Natural killer cell treated with Interleukin-12 subunit alpha and Interleukin-12 subunit beta and Interleukin-15 and Interleukin-18, amount 100 ng/mL, for 72 hours (primary cell): ENCODE measurements around the gene PLEKHJ1. TPM values are rescaled to one million over a fixed set of nuclear protein-coding genes. Genes with fewer than 3 reads are reported as not detected.

Experiments
- ATAC-seq, 2 donors: fragments of 150-1000 bp; cut with Tn5 transposase in 1 of 2; sonication (Bioruptor Pico), chemical (Tn5 transposase) in 1 of 2; 2 replicates each; pipeline ENCODE4 v1.10.0; 2021
- DNase-seq: peaks from one replicate; pipeline ENCODE4 v3.0.0; 2022; ENCODE audit warnings: low spot score
- H3K27ac Mint-ChIP-seq, 2 donors: 1 replicate in 1 of 2; 2 replicates in 1 of 2; pipeline ENCODE4 v1.8.0; 2022; ENCODE audit warnings: mixed read lengths in 2 of 2, mild to moderate bottlenecking in 1 of 2, moderate library complexity in 1 of 2
- H3K27me3 Mint-ChIP-seq, 2 donors: 1 replicate in 1 of 2; 2 replicates in 1 of 2; pipeline ENCODE4 v1.8.0; 2022; ENCODE audit warnings: mixed read lengths in 2 of 2
- H3K36me3 Mint-ChIP-seq: one replicate; pipeline ENCODE4 v1.8.0; 2022; ENCODE audit warnings: mixed read lengths
- H3K4me1 Mint-ChIP-seq, 2 donors: 1 replicate in 1 of 2; 2 replicates in 1 of 2; pipeline ENCODE4 v1.8.0; 2022; ENCODE audit warnings: low read depth in 2 of 2, mixed read lengths in 2 of 2, mild to moderate bottlenecking in 1 of 2
- H3K4me3 Mint-ChIP-seq: one replicate; pipeline ENCODE4 v1.8.0; 2022; ENCODE audit warnings: mixed read lengths
- H3K9me3 Mint-ChIP-seq: 2 replicates; pipeline ENCODE4 v1.8.0; 2022; ENCODE audit warnings: mixed read lengths
- total RNA-seq, 2 donors: library from RNA; stranded (reverse); gene quantifications; one replicate each; pipeline ENCODE4 v1.2.3, GENCODE V29; 2022

Gene PLEKHJ1
- total RNA-seq, 2 donors from 2014 or later = 59.8 to 85.9 TPM

GRCh38 chr19:2229103-2230032 is 6.8 kb downstream of the PLEKHJ1 start:
- DNase-seq (no peak), ATAC-seq (no peak)
- H3K4me3 Mint-ChIP-seq = no peak overlapping the region
- H3K27me3 Mint-ChIP-seq = no peaks in the 10 kb centered on the region
- H3K36me3 Mint-ChIP-seq = peaks cover 4% of the 10 kb centered on the region
- peaks cover 6 to 15% of the 10 kb centered on the region in 2 donors for H3K4me1 Mint-ChIP-seq
- no peaks in the 10 kb centered on the region for H3K9me3 Mint-ChIP-seq
- H3K27ac Mint-ChIP-seq = no peak overlapping the region

- Mint-ChIP-seq H3K9me3 (no peaks in the 10 kb centered on the region), H3K36me3 (peaks cover 4% of the 10 kb centered on the region), H3K27me3 (no peaks in the 10 kb centered on the region), H3K27ac (no peak overlapping the region), H3K4me1 (peaks cover 6 to 15% of the 10 kb centered on the region in 2 donors), H3K4me3 (no peak overlapping the region)
- DNase-seq (no peak), ATAC-seq (no peak)
Measured at GRCh38 chr19:2228157-2229030, 7.7 kb downstream of the PLEKHJ1 start.

DNA sequence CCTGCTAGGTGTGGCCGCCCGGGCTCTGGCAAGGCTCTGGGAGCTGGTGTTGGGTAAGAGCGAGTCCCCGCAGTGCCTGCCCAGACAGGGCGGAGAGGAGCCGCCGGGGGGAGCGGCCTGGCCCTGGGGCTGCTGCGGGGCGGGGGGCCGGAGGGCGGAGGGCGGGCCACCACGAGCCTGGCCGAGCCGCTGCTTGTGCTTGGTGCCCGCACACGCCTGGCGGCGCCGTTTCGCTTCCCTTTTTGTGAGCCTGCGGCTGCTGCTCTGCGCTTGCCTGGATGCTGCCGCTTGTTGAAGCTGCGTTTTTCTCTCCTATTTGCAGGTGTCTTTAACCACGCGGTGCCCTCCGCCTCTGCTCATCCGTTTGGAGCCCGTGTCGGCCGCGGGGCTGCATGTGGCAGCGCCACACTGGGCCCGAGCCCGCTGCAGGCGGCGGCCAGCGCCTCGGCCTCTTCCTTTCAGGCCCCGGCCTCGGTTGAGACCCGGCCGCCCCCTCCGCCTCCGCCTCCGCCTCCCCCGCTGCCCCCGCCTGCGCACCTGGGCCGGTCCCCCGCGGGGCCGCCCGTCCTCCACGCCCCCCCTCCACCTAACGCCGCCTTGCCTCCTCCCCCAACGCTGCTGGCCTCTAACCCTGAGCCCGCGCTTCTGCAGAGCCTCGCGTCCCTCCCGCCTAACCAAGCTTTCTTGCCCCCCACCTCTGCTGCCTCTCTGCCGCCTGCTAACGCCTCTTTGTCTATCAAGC is 8.5 kb downstream of the PLEKHJ1 start:
- Mint-ChIP-seq H3K27me3 (no peaks in the 10 kb centered on the region), H3K4me1 (peaks cover 6 to 13% of the 10 kb centered on the region in 2 donors), H3K4me3 (no peak overlapping the region), H3K27ac (no peak overlapping the region), H3K36me3 (peaks cover 4% of the 10 kb centered on the region), H3K9me3 (no peaks in the 10 kb centered on the region)
- DNase-seq (no peak), ATAC-seq (no peak)

DNA sequence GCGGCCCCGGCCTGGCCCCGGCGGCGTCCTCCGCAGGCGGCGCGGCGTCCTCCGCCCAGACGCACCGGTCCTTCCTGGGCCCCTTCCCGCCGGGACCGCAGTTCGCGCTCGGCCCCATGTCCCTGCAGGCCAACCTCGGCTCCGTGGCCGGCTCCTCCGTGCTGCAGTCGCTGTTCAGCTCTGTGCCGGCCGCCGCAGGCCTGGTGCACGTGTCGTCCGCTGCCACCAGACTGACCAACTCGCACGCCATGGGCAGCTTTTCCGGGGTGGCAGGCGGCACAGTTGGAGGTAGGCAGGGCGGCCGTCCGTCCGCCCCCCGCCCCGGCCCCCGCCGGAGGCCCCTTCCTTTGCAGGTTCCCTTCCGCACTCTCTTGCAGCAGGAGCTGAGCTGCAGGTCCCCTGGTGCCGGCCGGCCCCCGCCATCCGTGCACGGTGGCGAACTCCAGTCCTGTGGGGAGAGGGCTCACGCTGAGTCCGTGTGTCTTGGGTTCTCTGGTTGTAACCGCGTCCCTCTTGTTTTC is 9.2 kb downstream of the PLEKHJ1 start:
- DNase-seq (no peak), ATAC-seq (no peak)
- Mint-ChIP-seq H3K4me3 (no peak overlapping the region), H3K9me3 (no peaks in the 10 kb centered on the region), H3K4me1 (peaks cover 6 to 12% of the 10 kb centered on the region in 2 donors), H3K27me3 (no peaks in the 10 kb centered on the region), H3K27ac (no peak overlapping the region), H3K36me3 (peaks cover 4% of the 10 kb centered on the region)

- no peak overlapping the region for H3K4me3 Mint-ChIP-seq
- no peak for DNase-seq
- no peaks in the 10 kb centered on the region for H3K9me3 Mint-ChIP-seq
- H3K4me1 Mint-ChIP-seq = peaks cover 6 to 12% of the 10 kb centered on the region in 2 donors
- H3K27ac Mint-ChIP-seq = no peak overlapping the region
- no peaks in the 10 kb centered on the region for H3K27me3 Mint-ChIP-seq
- H3K36me3 Mint-ChIP-seq = peaks cover 4% of the 10 kb centered on the region
- ATAC-seq = no peak
Measured at GRCh38 chr19:2226051-2226839, 9.9 kb downstream of the PLEKHJ1 start.

DNA sequence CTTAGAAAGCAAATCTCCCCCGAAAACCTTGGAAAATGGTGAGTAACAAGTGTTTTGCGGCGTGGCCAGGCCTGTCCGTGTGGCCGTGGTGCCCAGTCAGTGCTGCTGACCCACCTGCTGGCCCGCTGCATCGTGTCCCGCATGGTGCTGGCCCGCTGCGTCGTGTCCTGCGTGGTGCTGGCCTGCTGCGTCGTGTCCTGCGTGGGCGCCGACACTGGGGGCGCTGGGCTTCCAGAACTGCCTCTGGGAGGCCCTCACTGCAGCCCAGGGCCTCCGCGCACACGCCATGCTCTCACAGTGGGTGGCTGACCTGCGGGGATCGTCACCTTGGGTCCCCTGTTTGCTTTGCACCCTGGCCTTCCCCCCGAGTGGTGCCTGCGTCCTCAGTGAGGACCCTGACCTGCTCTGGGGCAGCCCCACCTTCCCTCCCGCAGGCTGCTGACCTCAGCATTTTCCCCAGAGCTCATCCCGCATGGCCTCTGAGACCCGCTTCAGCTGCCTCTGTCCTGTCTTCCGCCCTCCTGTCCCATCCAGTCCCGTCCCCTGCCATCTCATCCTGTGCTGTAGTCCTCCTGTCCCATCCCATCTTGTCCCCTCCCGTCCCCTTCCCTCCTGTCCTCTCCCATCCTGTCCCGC is 10.6 kb downstream of the PLEKHJ1 start:
- ATAC-seq (no peak), DNase-seq (no peak)
- no peaks in the 10 kb centered on the region for H3K27me3 Mint-ChIP-seq
- H3K4me3 Mint-ChIP-seq = no peak overlapping the region
- no peak overlapping the region for H3K27ac Mint-ChIP-seq
- no peaks in the 10 kb centered on the region for H3K9me3 Mint-ChIP-seq
- peaks cover 4% of the 10 kb centered on the region for H3K36me3 Mint-ChIP-seq
- peaks cover 6 to 12% of the 10 kb centered on the region in 2 donors for H3K4me1 Mint-ChIP-seq

DNA sequence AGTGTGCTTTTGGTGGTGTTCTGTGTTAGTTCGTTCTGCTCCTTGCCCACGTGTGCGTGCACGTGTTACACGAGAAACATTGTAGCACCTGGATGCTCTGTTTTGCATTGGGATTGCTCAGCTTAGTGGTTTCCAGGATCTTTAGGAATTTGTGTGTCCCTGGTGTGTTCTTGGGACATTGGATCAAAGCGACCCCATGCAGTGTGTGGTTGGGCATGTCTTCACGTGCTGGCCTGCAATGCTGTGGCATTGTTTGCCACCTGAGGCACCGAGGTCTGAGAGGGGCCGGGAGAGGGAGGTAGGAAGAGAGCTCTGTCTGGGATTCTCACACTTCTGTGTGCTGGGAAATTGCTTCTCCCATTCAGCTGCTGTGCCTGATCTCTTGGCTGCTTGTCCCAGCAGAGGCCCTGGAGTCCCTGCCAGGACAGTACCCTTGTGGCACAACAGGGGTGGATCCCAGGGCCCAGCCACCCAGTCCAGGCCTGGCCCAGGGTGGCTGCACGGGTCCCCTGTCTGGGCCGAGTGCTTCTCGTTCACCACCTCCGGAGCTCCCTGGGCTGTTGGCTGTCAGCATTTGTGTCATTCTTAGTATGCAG is 11.3 kb downstream of the PLEKHJ1 start:
- peaks cover 4% of the 10 kb centered on the region for H3K36me3 Mint-ChIP-seq
- ATAC-seq (no peak), DNase-seq (no peak)
- no peaks in the 10 kb centered on the region for H3K9me3 Mint-ChIP-seq
- no peak overlapping the region for H3K27ac Mint-ChIP-seq
- peaks cover 6 to 12% of the 10 kb centered on the region in 2 donors for H3K4me1 Mint-ChIP-seq
- no peak overlapping the region for H3K4me3 Mint-ChIP-seq
- H3K27me3 Mint-ChIP-seq = no peaks in the 10 kb centered on the region

DNA sequence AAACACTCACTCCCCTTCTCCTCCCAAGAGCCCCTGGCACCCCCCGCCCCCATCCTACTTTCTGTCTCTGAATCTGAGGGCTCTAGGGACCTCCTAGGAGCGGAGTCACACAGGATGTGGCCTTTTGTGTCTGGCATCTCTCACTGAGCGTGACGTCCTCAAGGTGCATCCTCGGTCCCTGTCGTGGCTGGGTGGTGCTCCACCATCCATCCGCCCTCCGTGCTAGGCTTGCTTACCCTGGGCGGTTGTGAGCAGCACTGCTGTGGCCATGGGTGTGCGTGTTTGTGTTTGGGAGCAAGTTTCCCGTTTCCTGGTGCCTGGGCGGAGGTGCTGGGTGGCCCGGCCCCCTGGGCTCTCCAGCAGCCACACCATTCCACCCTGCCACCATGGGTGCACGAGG is 12.2 kb downstream of the PLEKHJ1 start:
- H3K27me3 Mint-ChIP-seq = no peaks in the 10 kb centered on the region
- H3K27ac Mint-ChIP-seq = peak overlapping the region; percentile 64 to 90
- peaks cover 4% of the 10 kb centered on the region for H3K36me3 Mint-ChIP-seq
- H3K9me3 Mint-ChIP-seq = no peaks in the 10 kb centered on the region
- H3K4me1 Mint-ChIP-seq = peaks cover 6 to 12% of the 10 kb centered on the region in 2 donors
- no peak overlapping the region for H3K4me3 Mint-ChIP-seq
- no peak for DNase-seq
- ATAC-seq = peak in 1 of 2 donors; percentile 49

DNA sequence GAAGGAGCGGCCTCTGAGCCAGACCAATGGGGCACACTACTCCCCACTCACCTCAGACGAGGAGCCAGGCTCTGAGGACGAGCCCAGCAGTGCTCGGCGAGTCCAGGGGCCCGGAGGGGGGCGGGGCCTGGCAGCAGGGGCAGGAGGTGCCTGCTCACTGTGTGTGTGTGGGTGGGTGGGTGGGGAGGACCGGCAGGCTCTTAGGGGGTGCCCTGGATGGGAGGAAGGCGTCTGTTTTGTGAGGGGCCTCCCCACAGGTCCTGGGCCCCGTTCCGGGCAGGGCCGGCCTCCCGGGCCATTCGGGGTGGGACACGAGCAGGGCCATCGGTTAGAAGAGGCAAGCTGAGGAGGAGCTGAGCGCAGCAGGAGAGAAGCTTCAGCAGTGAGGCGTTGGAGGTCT is 12.7 kb downstream of the PLEKHJ1 start:
- Mint-ChIP-seq H3K4me3 (no peak overlapping the region), H3K27me3 (no peaks in the 10 kb centered on the region), H3K27ac (no peak overlapping the region), H3K36me3 (peaks cover 4% of the 10 kb centered on the region), H3K4me1 (peaks cover 6 to 12% of the 10 kb centered on the region in 2 donors), H3K9me3 (no peaks in the 10 kb centered on the region)
- DNase-seq = no peak
- no peak for ATAC-seq

DNA sequence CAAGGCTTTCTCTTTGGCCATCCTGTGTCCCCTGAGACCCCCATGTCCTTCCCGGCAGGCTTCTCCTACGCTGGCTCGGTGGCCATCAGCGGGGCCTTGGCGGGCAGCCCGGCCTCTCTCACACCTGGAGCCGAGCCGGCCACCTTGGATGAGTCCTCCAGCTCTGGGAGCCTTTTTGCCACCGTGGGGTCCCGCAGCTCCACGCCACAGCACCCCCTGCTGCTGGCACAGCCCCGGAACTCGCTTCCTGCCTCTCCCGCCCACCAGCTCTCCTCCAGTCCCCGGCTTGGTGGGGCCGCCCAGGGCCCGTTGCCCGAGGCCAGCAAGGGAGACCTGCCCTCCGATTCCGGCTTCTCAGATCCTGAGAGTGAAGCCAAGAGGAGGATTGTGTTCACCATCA is 14.2 kb downstream of the PLEKHJ1 start:
- ATAC-seq (no peak), DNase-seq (no peak)
- Mint-ChIP-seq H3K36me3 (peaks cover 8% of the 10 kb centered on the region), H3K4me3 (no peak overlapping the region), H3K4me1 (peaks cover 6 to 15% of the 10 kb centered on the region in 2 donors), H3K27ac (no peak overlapping the region), H3K27me3 (no peaks in the 10 kb centered on the region), H3K9me3 (no peaks in the 10 kb centered on the region)

DNA sequence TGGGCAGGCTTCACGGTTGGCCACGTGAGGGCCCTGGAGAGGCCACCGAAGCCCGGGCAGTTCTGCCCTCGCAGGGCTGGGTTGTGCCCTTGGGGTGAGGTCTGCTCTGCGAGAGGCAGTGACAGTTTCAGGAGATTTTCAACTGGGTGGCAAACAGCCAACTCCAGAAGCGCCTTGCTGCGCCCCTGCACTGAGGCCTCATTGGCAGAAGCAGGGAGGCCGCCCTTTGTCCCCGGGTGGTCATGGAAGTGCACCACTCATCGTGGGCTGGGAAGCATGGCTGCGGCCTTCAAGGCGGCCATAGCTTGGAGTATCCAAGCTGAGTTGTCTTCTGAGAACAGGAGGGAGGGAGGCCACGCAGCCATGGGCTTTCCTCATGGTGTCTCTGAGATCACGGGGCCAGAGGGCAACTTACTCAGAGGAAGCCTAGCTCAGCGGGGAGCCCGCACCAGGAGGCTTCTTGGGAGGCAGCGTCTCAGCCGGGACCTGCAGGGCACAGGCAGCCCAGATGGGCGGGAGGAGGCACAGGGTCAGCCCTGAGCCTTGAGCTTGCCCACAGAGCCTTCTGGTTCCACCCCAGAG is 14.8 kb downstream of the PLEKHJ1 start:
- no peaks in the 10 kb centered on the region for H3K9me3 Mint-ChIP-seq
- H3K4me3 Mint-ChIP-seq = no peak overlapping the region
- no peak for DNase-seq
- no peaks in the 10 kb centered on the region for H3K27me3 Mint-ChIP-seq
- H3K27ac Mint-ChIP-seq = no peak overlapping the region
- peaks cover 6 to 17% of the 10 kb centered on the region in 2 donors for H3K4me1 Mint-ChIP-seq
- ATAC-seq = no peak
- peaks cover 8% of the 10 kb centered on the region for H3K36me3 Mint-ChIP-seq

DNA sequence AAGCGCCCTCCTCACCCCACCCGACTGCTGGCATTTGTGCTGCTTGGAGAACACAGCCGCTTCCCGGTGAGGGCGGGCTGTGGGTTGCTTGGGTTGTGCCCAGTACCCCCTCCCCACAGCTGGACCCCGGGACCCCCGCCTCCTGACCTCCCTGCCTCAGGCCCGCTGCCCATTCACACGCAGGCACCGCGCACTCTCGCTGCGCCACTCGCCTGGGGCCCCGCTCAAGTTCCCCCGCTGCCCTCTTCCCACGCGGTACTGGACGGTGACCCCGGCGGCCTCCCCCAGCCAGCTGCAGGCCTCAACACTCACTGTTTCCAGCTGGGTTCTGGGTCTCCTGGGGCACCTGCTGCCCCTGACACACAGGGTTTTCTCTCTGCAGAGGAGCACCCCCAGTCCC is 16.4 kb downstream of the PLEKHJ1 start:
- H3K4me3 Mint-ChIP-seq = no peak overlapping the region
- no peak for ATAC-seq
- H3K9me3 Mint-ChIP-seq = no peaks in the 10 kb centered on the region
- H3K4me1 Mint-ChIP-seq = peaks cover 6 to 16% of the 10 kb centered on the region in 2 donors
- no peak for DNase-seq
- peaks cover 6% of the 10 kb centered on the region for H3K36me3 Mint-ChIP-seq
- no peaks in the 10 kb centered on the region for H3K27me3 Mint-ChIP-seq
- no peak overlapping the region for H3K27ac Mint-ChIP-seq
